GM19324 (cell line): ENCODE measurements around the gene TRAFD1.

Source experiments
- ATAC-seq: cut with Tn5 transposase; IDR thresholded peaks from one replicate; pipeline ENCODE4 v1.9.1; 2021; ENCODE audit warnings: mild to moderate bottlenecking, moderate library complexity; ENCODE audit not compliant: unreplicated experiment, low FRiP score

The TRAFD1 gene

GRCh38 chr12:112170971-112171596 lies 45.7 kb downstream of the TRAFD1 start:
- no peak for ATAC-seq

- ATAC-seq: no peak
These were observed 47.4 kb downstream of the TRAFD1 start for GRCh38 chr12:112172556-112173324.

GRCh38 chr12:112175361-112176155 lies 50.2 kb downstream of the TRAFD1 start:
- no peak for ATAC-seq

DNA sequence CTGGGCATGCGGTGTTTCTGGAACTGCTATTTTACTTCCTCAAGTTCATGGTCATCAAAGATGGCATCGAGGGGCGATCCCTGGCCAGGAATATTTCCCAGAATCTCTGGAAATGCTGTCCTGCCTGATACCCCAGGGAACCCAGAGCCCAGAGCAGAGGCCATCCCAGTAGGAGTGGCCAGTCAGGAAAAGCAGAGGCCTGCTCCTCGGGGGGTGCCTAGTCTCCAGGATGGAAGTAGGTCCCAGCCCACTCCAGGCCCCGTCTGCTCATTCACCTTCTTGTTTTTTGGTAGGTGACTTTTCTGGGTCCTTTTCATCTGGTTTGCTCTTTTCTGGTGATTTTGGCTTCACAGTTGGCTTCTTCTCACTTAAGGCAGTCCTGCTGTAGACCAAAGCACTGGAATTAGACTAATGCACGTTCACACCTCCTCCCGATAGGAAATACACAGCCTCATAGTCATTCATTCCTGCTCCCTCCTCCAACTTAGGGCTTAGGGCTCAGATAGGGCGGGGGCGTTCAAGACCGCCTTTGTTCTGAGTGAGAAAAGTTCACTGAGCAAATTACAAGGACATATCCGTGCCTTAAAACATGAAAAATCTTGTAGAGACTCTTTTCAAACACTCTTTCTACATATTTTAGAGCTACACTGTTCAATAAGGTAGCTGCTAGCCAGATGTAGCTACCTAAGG lies 51.1 kb downstream of the TRAFD1 start:
- no peak for ATAC-seq

DNA sequence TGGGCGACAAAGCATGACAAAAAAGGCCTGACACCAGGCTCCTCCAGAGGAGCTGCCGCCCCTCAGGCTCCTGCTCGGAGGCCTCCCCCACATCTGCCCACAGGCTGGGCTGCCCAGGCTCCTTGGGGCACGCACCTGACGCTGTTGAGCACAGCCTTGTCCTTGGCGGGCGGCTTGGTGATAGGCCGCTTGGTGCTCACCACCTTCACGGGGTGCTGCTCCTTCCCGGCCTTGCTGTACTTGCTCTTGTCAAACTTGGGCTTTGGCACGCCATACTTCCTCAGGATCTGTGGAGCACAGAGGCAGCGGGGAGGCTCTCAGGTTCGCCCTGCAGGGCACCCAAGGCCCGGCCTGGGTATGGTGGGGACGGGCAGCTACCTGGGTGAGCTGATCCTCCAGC lies 53.4 kb downstream of the TRAFD1 start:
- ATAC-seq: no peak

DNA sequence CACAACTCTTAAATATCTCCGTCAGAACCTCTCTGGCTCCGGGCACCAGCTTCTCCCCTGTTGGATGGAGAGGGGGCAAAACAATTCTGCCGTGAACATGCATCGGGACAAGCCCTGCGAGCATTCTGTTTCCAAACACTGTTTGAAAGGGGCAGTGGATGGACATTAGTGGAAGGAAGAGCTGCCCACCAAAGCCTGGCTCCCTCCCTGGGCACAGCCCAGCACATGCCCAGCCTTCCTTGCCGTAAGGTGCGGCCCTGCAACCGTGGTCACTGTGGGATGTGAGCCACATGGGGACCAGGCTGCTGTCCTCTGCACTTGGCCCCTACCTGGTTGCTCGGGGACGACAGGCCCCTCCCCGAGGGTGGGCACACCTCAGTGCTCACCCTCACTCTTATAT lies 54.0 kb downstream of the TRAFD1 start:
- no peak for ATAC-seq

DNA sequence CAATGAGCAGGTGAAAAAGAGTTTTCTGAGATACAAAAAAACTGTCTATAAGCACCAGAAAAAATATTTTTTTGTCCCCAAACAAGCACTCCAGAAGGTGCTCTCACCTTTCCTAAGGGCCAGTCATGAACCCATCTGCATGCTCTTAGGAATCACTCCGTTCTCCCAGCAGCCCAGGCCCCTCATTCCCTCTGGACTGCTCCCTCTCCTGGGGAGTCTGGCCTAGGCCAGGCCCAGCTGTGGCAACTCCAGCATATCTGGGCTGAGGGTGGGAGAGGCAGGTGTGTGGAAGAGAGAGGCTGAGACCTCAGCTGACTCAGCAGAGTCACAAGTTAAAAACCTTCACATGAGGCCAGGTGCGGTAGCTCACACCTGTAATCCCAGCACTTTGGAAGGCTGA lies 54.6 kb downstream of the TRAFD1 start:
- no peak for ATAC-seq

- no peak for ATAC-seq
These were observed 55.1 kb downstream of the TRAFD1 start for GRCh38 chr12:112180422-112180821.

DNA sequence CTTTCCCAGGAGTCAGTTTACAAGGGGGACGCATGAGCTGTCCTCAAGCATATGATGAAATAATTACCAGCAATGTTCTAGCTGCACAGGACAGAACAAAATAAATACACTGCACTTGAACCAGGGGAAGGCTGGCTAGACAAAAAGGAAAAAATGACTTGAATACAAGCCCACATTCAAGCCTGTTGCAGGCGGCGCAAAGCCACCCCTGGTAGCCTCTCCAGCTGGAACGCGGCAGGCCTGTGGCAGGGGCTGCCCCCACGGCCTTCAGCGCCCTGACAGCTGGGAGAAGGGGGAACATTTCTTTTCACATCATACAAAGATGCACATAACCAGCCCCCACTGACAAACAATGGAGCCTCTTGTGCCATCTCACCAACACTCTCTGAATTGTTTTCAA lies 57.1 kb downstream of the TRAFD1 start:
- no peak for ATAC-seq

GRCh38 chr12:112183141-112184021 lies 58.0 kb downstream of the TRAFD1 start:
- no peak for ATAC-seq

DNA sequence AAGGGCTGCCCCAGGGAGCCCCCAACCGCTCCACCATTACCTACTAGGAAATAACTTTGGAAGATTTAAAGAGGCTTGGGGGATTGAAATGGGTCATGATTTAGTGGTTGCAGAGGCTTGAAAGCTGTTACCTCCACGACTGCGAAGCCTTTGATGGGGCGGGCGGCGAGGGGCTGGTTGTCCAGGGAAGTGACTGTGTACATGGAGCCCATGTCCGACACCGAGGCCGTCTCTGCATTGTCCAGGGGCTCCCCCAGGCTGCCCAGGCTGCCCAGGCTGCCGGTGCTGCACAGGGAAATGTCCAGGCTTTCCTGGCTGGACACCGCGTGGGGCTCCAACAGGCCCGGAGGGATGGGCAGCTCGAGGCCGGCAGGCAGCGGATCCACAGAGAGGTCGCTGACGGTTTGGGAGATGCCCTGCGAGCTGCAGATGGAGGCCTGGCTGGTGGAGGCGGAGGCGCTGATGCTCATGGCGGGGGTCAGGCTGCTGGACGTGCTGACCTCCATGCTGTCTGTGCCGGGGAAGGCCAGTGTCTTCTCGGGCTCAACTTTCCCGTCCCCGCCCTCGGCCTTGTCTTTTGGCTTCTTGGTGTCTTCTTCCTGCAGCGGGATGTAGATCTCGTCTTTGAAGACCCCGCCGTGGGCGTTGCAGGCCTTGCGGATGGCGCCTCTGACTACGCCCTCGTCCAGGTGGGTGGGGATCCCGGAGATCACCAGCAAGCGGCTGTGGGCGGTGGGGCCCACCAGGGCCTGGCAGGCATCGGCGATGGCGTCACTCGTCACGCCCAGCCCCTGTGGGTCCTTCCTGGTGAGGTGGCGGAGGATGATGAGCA lies 58.9 kb downstream of the TRAFD1 start:
- no peak for ATAC-seq

DNA sequence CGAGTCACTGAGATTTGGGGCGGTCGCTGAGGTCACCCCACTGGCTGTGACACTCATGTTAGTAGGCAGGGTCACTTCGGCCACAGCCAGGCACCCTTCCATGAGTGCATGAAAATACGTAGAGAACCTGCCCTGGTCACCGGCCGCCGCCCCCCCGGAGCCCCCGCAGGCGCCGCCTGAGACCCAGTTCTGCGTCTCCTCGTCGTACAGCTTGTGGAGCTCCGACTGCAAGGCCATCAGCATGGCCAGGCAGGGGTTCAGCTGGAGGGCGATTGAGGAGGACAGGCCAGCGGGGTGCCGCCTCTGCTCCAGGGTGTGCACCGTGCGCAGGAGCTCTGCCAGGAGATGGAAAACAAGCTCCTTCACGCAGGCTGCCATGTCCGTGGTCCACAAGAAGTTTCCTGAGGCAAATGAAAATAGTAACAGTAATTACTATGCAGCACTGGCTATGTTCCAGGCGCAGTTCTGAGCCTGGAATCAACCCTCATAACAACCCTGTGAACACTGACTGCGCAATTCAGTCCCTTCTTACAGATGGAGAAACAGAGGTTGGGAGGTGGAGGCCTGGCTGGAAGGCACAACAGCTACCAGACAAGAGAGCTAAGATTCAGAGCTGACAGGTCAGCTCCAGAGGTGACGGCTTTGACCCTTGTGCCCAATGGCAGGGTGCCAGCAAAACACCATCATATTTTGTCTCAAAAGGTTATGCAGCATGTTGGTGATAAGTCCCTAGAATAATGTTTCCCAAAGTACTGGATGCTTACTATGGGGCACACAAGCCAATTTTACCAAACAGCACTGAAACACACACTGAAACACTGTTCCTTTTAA lies 59.9 kb downstream of the TRAFD1 start:
- no peak for ATAC-seq

DNA sequence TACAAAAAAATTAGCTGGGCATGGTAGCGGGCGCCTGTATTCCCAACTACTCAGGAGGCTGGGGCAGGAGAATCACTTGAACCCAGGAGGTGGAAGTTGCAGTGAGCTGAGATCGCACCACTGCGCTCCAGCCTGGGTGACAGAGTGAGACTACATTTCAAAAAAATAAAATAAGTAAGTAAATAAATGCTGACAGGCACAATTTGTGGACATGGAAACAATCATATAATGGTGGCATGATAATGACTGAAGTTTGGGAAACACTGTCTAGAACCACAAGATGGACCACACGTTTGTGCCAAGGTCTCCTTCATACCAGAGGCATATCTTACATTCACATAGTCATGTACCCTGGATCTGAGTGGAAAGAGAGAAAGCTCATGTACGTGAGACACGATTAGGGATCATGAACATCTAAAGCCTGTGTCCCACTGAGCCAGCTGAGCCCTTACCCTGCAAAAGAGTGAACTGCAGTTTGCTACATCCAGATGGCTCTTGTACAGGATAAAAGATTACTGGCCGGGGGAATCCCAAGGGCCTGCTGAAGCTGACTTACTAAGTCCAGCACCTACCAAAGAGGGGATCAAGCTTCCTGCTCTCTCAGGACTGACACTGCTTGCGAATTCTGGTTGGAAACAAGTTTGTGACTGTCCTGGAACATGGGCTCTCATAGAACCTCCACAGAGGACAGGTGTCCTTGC lies 62.9 kb downstream of the TRAFD1 start:
- no peak for ATAC-seq

DNA sequence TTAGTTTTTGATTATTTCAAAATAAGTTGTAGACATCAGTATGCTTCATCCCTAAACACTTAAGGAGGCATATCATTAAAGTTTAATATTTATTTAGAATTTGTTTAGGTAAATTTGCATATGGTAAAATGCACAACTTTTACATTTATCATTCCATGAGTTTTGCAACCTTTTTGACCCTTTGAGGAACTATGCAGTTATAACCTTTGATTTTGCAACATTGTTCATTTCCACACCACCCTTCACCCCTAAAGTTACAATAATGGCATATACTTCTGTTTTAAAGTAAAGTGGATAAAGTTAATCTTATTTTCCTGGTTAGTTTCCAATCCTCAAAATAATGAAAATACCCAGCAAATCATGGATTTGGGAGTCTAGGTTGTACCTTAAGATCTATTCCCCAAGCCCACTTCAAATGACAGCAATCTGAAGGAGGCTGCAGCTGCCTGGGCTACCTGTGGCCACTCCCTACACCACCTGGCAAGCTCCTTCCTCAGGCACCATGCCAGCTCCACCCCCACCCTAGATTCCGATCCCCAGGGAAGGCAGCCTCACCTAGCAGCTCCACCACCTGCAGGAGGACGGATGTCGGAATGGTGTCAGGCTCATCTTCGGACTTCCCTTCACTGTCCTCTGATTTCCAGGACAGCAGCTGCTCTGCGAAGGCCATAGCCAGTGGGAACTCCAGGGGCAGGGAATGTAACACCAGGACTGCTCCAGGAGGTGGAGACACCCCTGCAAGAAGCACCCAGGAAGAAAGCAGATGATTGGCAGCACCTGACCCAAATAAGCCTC lies 65.1 kb downstream of the TRAFD1 start:
- ATAC-seq: no peak

GRCh38 chr12:112191201-112191600 lies 65.8 kb downstream of the TRAFD1 start:
- no peak for ATAC-seq

GRCh38 chr12:112191840-112192321 lies 66.5 kb downstream of the TRAFD1 start:
- ATAC-seq: no peak

- ATAC-seq: no peak
These were observed 67.1 kb downstream of the TRAFD1 start for GRCh38 chr12:112192475-112192874.
